Measurements from ENCODE around the gene DIS3. TPM values are rescaled to one million over a fixed set of nuclear protein-coding genes. Genes with fewer than 3 reads are reported as not detected.
A peak's percentile ranks its signal among the peaks of the same experiment; 100 is the strongest.

The DIS3 gene
- total and polyA plus RNA-seq, 2 of the 13 experiments (the other 11 are each of a cell fraction or from before 2014, with no cell fraction given) = 13.2 to 35.0 TPM

GRCh38 chr13:72781451-72782439 is at the start of gene DIS3, which contains the start of gene PIBF1 (continued):
- no peak for TF ChIP-seq THYN1 (CRISPR knock-in tag; IDR thresholded peaks at IDR 0.05; ENCODE audit: borderline replicate concordance, low read depth)
- TF ChIP-seq KAT8 (CRISPR knock-in tag; IDR thresholded peaks at IDR 0.05) = peak; percentile 94
- no peak for TF ChIP-seq ZNF558 (CRISPR knock-in tag; IDR thresholded peaks at IDR 0.05; ENCODE audit: borderline replicate concordance)
- no peak; the same call in 1 of the 2 replicates for TF ChIP-seq ZSCAN21 (CRISPR knock-in tag; IDR thresholded peaks at IDR 0.05; ENCODE audit: borderline replicate concordance)
- TF ChIP-seq SOX13 (IDR thresholded peaks at IDR 0.05) = no peak
- TF ChIP-seq SOX13 (CRISPR knock-in tag; conservative IDR thresholded peaks at IDR 0.05 in 1 of 2, IDR thresholded peaks at IDR 0.05 in 1 of 2) = peak in 1 of 2 experiments; percentile 4; a peak in 1 of 4 replicates
- 0 out of 2 replicates have a peak, but pooled peaks have one; percentile 21 for TF ChIP-seq WIZ (CRISPR knock-in tag; IDR thresholded peaks at IDR 0.05)
- peak in 1 of 2 experiments; percentile 69; a peak in 1 of 4 replicates for TF ChIP-seq KLF16 (CRISPR knock-in tag; IDR thresholded peaks at IDR 0.05)
- TF ChIP-seq SMAD9 (CRISPR knock-in tag; IDR thresholded peaks at IDR 0.05) = no peak
- TF ChIP-seq MAFK (conservative IDR thresholded peaks at IDR 0.05 in 1 of 2, IDR thresholded peaks at IDR 0.05 in 1 of 2; ENCODE audit: low read length in 2 of 2) = no peak
- peak; percentile 68; the same call in 1 of the 2 replicates for TF ChIP-seq SMAD3 (CRISPR knock-in tag; IDR thresholded peaks at IDR 0.05)
- TF ChIP-seq ZC3H13 (CRISPR knock-in tag; IDR thresholded peaks at IDR 0.05) = no peak
- peak; percentile 84 for TF ChIP-seq ZBTB42 (CRISPR knock-in tag; IDR thresholded peaks at IDR 0.05)
- peak; percentile 67 for TF ChIP-seq XRCC5 (optimal IDR thresholded peaks at IDR 0.05; ENCODE audit: low read length)
- no peak for TF ChIP-seq PRDM10 (CRISPR knock-in tag; IDR thresholded peaks at IDR 0.05; ENCODE audit: low read depth)
- peak; percentile 87; the same call in 1 of the 2 replicates for TF ChIP-seq TFDP2 (CRISPR knock-in tag; IDR thresholded peaks at IDR 0.05)
- TF ChIP-seq HOMEZ (CRISPR knock-in tag; IDR thresholded peaks at IDR 0.05; ENCODE audit: low read depth) = peak; percentile 84
- TF ChIP-seq ZNF274 (CRISPR knock-in tag; IDR thresholded peaks at IDR 0.05) = no peak; the same call in 1 of the 2 replicates
- TF ChIP-seq PHF5A (CRISPR knock-in tag; IDR thresholded peaks at IDR 0.05; ENCODE audit: low read depth, unreplicated experiment) = peak; percentile 22
- no peak for TF ChIP-seq PRPF4 (IDR thresholded peaks at IDR 0.05; ENCODE audit: low read depth, low read length, poor library complexity, severe bottlenecking)
- no peak for TF ChIP-seq CHCHD3 (CRISPR knock-in tag; IDR thresholded peaks at IDR 0.05)
- TF ChIP-seq ZBTB7B (CRISPR knock-in tag; IDR thresholded peaks at IDR 0.05) = no peak
- TF ChIP-seq SNAPC2 (CRISPR knock-in tag; IDR thresholded peaks at IDR 0.05) = peak; percentile 48; the same call in 1 of the 2 replicates

Measured in HepG2 (cell line).